Left ventricle myocardium inferior (tissue), 1 donor: Measurements from ENCODE around the gene FDX2. TPM values are rescaled to one million over a fixed set of nuclear protein-coding genes. Genes with fewer than 3 reads are reported as not detected.
A peak's percentile ranks its signal among the peaks of the same experiment; 100 is the strongest.
"Not testable (repeated sequence)": the region's sequence is repeated elsewhere in the genome, so short reads cannot be mapped to it uniquely, and the experiment has no call there.

ENCODE experiments used
- DNase-seq: peaks from one replicate; pipeline ENCODE4 v3.0.0-alpha.2; 2020
- H3K27ac ChIP-seq: fragments of 200-600 bp; replicated peaks from 2 replicates; pipeline ENCODE4 v1.8.0; 2021
- H3K27me3 ChIP-seq: fragments of 200-600 bp; 2 replicates; pipeline ENCODE4 v1.8.0; 2021; ENCODE audit warnings: low read depth
- H3K36me3 ChIP-seq: fragments of 200-600 bp; 2 replicates; pipeline ENCODE4 v1.8.0; 2021
- H3K4me1 ChIP-seq: fragments of 200-600 bp; 2 replicates; pipeline ENCODE4 v1.8.0; 2021
- H3K4me3 ChIP-seq: fragments of 200-600 bp; 2 replicates; pipeline ENCODE4 v1.8.0; 2021; ENCODE audit warnings: mild to moderate bottlenecking, moderate library complexity
- H3K9me3 ChIP-seq: fragments of 200-600 bp; replicated peaks from 2 replicates; pipeline ENCODE4 v1.8.0; 2021
- CTCF ChIP-seq: fragments of 200-600 bp; IDR thresholded peaks from 2 replicates; pipeline ENCODE4 v1.8.0; 2021; ENCODE audit warnings: antibody characterized with exemption, mild to moderate bottlenecking, borderline replicate concordance
- intact Hi-C: fragments of 100-400 bp; cut with micrococcal nuclease; formaldehyde crosslinking; loops from one replicate; pipeline ENCODE4 v1.11.0; 2022
- total RNA-seq: library from RNA; stranded (reverse); fragmentation: NEBNext Ultra II Directional; extraction: Animal tissue kit (Norgen Biotek cat#: 25700); gene quantifications from one replicate; pipeline ENCODE4 v1.2.1, GENCODE V29; 2021
- donor health status: DM: no; HTN: yes; CAD: no; lungs with severe emphysema.

The FDX2 gene
- total RNA-seq, 1 donor from 2014 or later, result 17.4 TPM

- Histone ChIP-seq H3K36me3 (no peaks in the 10 kb centered on the region), H3K4me3 (no peak overlapping the region), H3K4me1 (peaks cover under 1% of the 10 kb centered on the region), H3K9me3 (no peaks in the 10 kb centered on the region), H3K27ac (no peak overlapping the region), H3K27me3 (no peaks in the 10 kb centered on the region)
- intact Hi-C loops, result no loop called here
- TF ChIP-seq CTCF, result no peak
- no peak for DNase-seq
These were observed 29.0 kb upstream of the FDX2 start for GRCh38 chr19:10344780-10345179.

- Histone ChIP-seq H3K4me3 (no peak overlapping the region), H3K27ac (no peak overlapping the region), H3K4me1 (peaks cover 7% of the 10 kb centered on the region), H3K36me3 (no peaks in the 10 kb centered on the region), H3K9me3 (no peaks in the 10 kb centered on the region), H3K27me3 (no peaks in the 10 kb centered on the region)
- no peak for TF ChIP-seq CTCF
- intact Hi-C loops, result no loop called here
- DNase-seq, result no peak
These were observed 27.7 kb upstream of the FDX2 start for GRCh38 chr19:10343495-10343894.

GRCh38 chr19:10339977-10340376, 24.2 kb upstream of the FDX2 start:
- Histone ChIP-seq H3K36me3 (no peaks in the 10 kb centered on the region), H3K4me3 (no peak overlapping the region), H3K27ac (no peak overlapping the region), H3K27me3 (no peaks in the 10 kb centered on the region), H3K9me3 (no peaks in the 10 kb centered on the region), H3K4me1 (peaks cover 16% of the 10 kb centered on the region)
- intact Hi-C loops, result loop anchor here (10.0 kb wide), 1 partner anchor 65 kb away; the partner anchor contains the start of gene ICAM1
- TF ChIP-seq CTCF, result no peak
- no peak for DNase-seq

GRCh38 chr19:10339380-10339960, 23.7 kb upstream of the FDX2 start, which contains the start of gene ICAM3:
ICAM3 (minus strand) TSS chr19:10339624; CDS start chr19:10339614, 10 bp downstream.
- Histone ChIP-seq H3K4me3 (no peak within 1 kb of the TSS), H3K36me3 (no peaks in the 10 kb centered on the region), H3K4me1 (peaks cover 20% of the 10 kb centered on the region), H3K27me3 (no peaks in the 10 kb centered on the region), H3K27ac (no peak within 1 kb of the TSS), H3K9me3 (no peaks in the 10 kb centered on the region)
- intact Hi-C loops, result loop anchor here (10.0 kb wide), 1 partner anchor 65 kb away; the partner anchor contains the start of gene ICAM1
- DNase-seq, result peak; percentile 32
- TF ChIP-seq CTCF, result no peak

DNA sequence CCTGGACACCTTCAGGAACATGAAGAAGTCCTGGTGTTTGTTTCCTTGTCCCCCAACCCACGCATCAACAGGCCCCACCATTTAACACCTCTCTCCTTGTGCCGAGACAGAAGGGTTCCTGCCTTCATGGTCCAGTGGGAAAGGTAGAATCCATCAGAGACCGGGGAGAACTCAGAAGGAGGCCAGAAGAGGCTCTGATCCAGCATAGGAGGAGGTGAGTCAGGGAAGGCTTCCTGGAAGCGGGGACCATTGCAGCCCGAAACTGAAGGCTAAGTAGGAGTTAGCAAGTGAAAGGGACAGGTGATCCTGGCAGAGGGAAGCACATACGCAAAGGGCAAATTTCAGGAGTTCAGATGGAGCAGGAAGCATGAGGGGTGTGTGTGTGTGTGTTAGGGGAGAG, 23.1 kb upstream of the FDX2 start:
- no peak overlapping the region for H3K4me3 ChIP-seq
- H3K9me3 ChIP-seq, result no peaks in the 10 kb centered on the region
- H3K4me1 ChIP-seq, result peaks cover 26% of the 10 kb centered on the region
- H3K27me3 ChIP-seq, result no peaks in the 10 kb centered on the region
- intact Hi-C loops, result loop anchor here (10.0 kb wide), 1 partner anchor 64 kb away; the partner anchor contains the start of gene ICAM1
- no peak for TF ChIP-seq CTCF
- no peak overlapping the region for H3K27ac ChIP-seq
- no peaks in the 10 kb centered on the region for H3K36me3 ChIP-seq
- DNase-seq, result no peak

- not testable (repeated sequence) for H3K27ac ChIP-seq, H3K4me3 ChIP-seq, H3K36me3 ChIP-seq, DNase-seq, H3K27me3 ChIP-seq, H3K9me3 ChIP-seq
- peaks cover 40% of the 10 kb centered on the region for H3K4me1 ChIP-seq
- intact Hi-C loops, result loop anchor here (10.0 kb wide), 1 partner anchor 62 kb away; the partner anchor contains the start of gene ICAM1
These were observed 20.9 kb upstream of the FDX2 start for GRCh38 chr19:10336725-10337124.
